PC-9 (cell line): ENCODE results near the gene ZDHHC6. TPM values are rescaled to one million over a fixed set of nuclear protein-coding genes. Genes with fewer than 3 reads are reported as not detected.
"Not testable (repeated sequence)": the region's sequence is repeated elsewhere in the genome, so short reads cannot be mapped to it uniquely, and the experiment has no call there.

Source experiments
- BruUV-seq: library from RNA; stranded (reverse); fragments of 400-500 nt; replicated peaks from 2 replicates; lab custom pipeline; 2021; lab: Mats Ljungman, UMichigan
- CTCF ChIA-PET: fragments of 300-600 bp; sonication (Branson Sonifier 250); formaldehyde crosslinking; loops from one replicate; lab custom pipeline; 2022; ENCODE audit warnings: antibody characterized with exemption; lab: Charles Lee
- POLR2A ChIA-PET: fragments of 300-600 bp; sonication (Branson Sonifier 250); formaldehyde crosslinking; loops from one replicate; lab custom pipeline; 2022; ENCODE audit warnings: antibody characterized with exemption; ENCODE audit not compliant: unreplicated experiment; lab: Charles Lee
- DNase-seq, 2 experiments: peaks; one replicate each; pipeline versions ENCODE4 v3.0.0 to v3.0.0-alpha.2; 2015 to 2022; ENCODE audit warnings: mixed read lengths in 1 of 2
- H2AFZ ChIP-seq: fragments of 200-600 bp; sonication (generic); 2 replicates; pipeline ENCODE4 v1.8.1; 2017; ENCODE audit warnings: antibody characterized with exemption
- H3F3A ChIP-seq: fragments of 200-600 bp; sonication (generic); 2 replicates; pipeline ENCODE4 v1.8.1; 2017; ENCODE audit warnings: antibody characterized with exemption, mild to moderate bottlenecking, low read depth; ENCODE audit not compliant: insufficient read depth
- H3K27ac ChIP-seq: fragments of 200-600 bp; sonication (generic); 2 replicates; pipeline ENCODE4 v1.6.1; 2016; ENCODE audit warnings: mixed run types
- H3K27me3 ChIP-seq: fragments of 200-600 bp; sonication (generic); 2 replicates; pipeline ENCODE4 v1.6.1; 2016; ENCODE audit warnings: low read depth, mixed run types; ENCODE audit not compliant: insufficient read depth
- H3K36me3 ChIP-seq: fragments of 200-600 bp; sonication (generic); 2 replicates; pipeline ENCODE4 v1.6.1; 2016; ENCODE audit warnings: low read depth, mixed run types
- H3K4me1 ChIP-seq: fragments of 200-600 bp; sonication (generic); replicated peaks from 2 replicates; pipeline ENCODE4 v1.6.1; 2016; ENCODE audit warnings: mixed run types; ENCODE audit not compliant: insufficient read depth
- H3K4me2 ChIP-seq: fragments of 200-600 bp; sonication (generic); 2 replicates; pipeline ENCODE4 v1.6.1; 2017; ENCODE audit warnings: mixed run types
- H3K4me3 ChIP-seq: fragments of 200-600 bp; sonication (generic); 2 replicates; pipeline ENCODE4 v1.6.1; 2016; ENCODE audit warnings: mixed run types
- H3K79me2 ChIP-seq: fragments of 200-600 bp; sonication (generic); 2 replicates; pipeline ENCODE4 v1.6.1; 2017; ENCODE audit warnings: low read depth, mixed run types
- H3K9me2 ChIP-seq: fragments of 200-600 bp; sonication (generic); 2 replicates; pipeline ENCODE4 v1.8.1; 2017; ENCODE audit warnings: mild to moderate bottlenecking; ENCODE audit not compliant: insufficient read depth
- H3K9me3 ChIP-seq: fragments of 200-600 bp; sonication (generic); 2 replicates; pipeline ENCODE4 v1.8.1; 2016; ENCODE audit warnings: low read depth; ENCODE audit not compliant: insufficient read depth
- H4K20me1 ChIP-seq: fragments of 200-600 bp; sonication (generic); 2 replicates; pipeline ENCODE4 v1.8.1; 2017; ENCODE audit not compliant: insufficient read depth
- EZH2 ChIP-seq: fragments of 200-600 bp; sonication (generic); IDR thresholded peaks from 2 replicates; pipeline ENCODE4 v1.8.0; 2017; ENCODE audit warnings: antibody characterized with exemption, low read depth
- intact Hi-C: fragments of 100-400 bp; cut with micrococcal nuclease; formaldehyde crosslinking; loops from one replicate; pipeline ENCODE4 v1.10.0; 2022; ENCODE audit not compliant: unreplicated experiment
- total RNA-seq: library from RNA; stranded (reverse); gene quantifications from 2 replicates; pipeline ENCODE4 v1.2.3, GENCODE V29; 2021
- TF ChIP-seq, protein P1 (sequence below): fragments of 200-600 bp; sonication (generic); conservative IDR thresholded peaks from 2 replicates; pipeline ENCODE4 v1.6.1; 2017; ENCODE audit warnings: mixed run types, antibody characterized with exemption, mild to moderate bottlenecking, moderate library complexity

The ZDHHC6 gene
- total RNA-seq, 1 experiment from 2014 or later, result 24.2 TPM

- Histone ChIP-seq H4K20me1 (peaks cover 3% of the 10 kb centered on the region; the same call in 1 of the 2 replicates), H3K27ac (no peak overlapping the region), H3K27me3 (no peaks in the 10 kb centered on the region), H3K4me2 (no peak overlapping the region), H3K4me3 (no peak overlapping the region), H3K36me3 (peaks cover 5% of the 10 kb centered on the region; the same call in 1 of the 2 replicates), H3K9me3 (no peaks in the 10 kb centered on the region), H2AFZ (no peak overlapping the region), H3K9me2 (no peaks in the 10 kb centered on the region), H3F3A (no peaks in the 10 kb centered on the region), H3K4me1 (no peaks in the 10 kb centered on the region), H3K79me2 (no peaks in the 10 kb centered on the region)
- TF ChIP-seq, protein P1, sequence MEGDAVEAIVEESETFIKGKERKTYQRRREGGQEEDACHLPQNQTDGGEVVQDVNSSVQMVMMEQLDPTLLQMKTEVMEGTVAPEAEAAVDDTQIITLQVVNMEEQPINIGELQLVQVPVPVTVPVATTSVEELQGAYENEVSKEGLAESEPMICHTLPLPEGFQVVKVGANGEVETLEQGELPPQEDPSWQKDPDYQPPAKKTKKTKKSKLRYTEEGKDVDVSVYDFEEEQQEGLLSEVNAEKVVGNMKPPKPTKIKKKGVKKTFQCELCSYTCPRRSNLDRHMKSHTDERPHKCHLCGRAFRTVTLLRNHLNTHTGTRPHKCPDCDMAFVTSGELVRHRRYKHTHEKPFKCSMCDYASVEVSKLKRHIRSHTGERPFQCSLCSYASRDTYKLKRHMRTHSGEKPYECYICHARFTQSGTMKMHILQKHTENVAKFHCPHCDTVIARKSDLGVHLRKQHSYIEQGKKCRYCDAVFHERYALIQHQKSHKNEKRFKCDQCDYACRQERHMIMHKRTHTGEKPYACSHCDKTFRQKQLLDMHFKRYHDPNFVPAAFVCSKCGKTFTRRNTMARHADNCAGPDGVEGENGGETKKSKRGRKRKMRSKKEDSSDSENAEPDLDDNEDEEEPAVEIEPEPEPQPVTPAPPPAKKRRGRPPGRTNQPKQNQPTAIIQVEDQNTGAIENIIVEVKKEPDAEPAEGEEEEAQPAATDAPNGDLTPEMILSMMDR, result no peak
- TF ChIP-seq EZH2, result no peak
- no TSS peak for BruUV-seq
- intact Hi-C loops, result no loop called here
- DNase-seq, result no peak
- ChIA-PET CTCF (interaction anchor here (0.6 kb wide), 1 partner anchor 351 kb away, joined by 4 read pairs; no protein-coding TSS in a partner anchor), POLR2A (no interaction called here)
Measured at GRCh38 chr10:112467541-112468075, 20.9 kb upstream of the ZDHHC6 start.

DNA sequence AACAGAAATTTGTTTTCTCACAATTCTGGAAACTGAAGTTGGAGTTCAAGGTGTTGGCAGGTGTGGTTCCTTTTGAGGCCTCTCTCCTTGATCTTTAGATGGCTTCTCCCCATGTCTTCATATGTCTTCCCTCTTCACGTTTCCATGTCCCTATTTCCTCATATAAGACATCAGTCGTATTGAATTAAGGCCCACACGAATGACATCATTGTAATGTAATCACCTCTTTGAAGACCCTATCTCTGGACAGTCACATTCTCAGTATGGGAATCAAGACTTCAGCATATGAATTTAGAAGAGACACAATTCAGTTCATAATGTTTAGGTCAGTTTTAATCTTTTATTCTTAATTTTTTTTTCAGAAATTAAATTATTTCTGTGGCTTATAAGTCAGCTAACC lies 20.1 kb upstream of the ZDHHC6 start:
- no peaks in the 10 kb centered on the region for H3K79me2 ChIP-seq
- peaks cover 3% of the 10 kb centered on the region; the same call in 1 of the 2 replicates for H4K20me1 ChIP-seq
- H3K36me3 ChIP-seq, result peaks cover 5% of the 10 kb centered on the region; the same call in 1 of the 2 replicates
- no TSS peak for BruUV-seq
- no peak overlapping the region for H3K27ac ChIP-seq
- CTCF ChIA-PET, result no interaction called here
- POLR2A ChIA-PET, result interaction anchor here (0.6 kb wide), 1 partner anchor 1794 kb away, joined by 9 read pairs; no protein-coding TSS in a partner anchor
- H2AFZ ChIP-seq, result no peak overlapping the region
- H3K4me3 ChIP-seq, result no peak overlapping the region
- intact Hi-C loops, result no loop called here
- no peak for TF ChIP-seq EZH2
- TF ChIP-seq, protein P1, result no peak
- H3K9me2 ChIP-seq, result no peaks in the 10 kb centered on the region
- no peak overlapping the region for H3K4me2 ChIP-seq
- no peaks in the 10 kb centered on the region for H3F3A ChIP-seq
- no peaks in the 10 kb centered on the region for H3K27me3 ChIP-seq
- H3K9me3 ChIP-seq, result no peaks in the 10 kb centered on the region
- no peaks in the 10 kb centered on the region for H3K4me1 ChIP-seq
- DNase-seq, result no peak

GRCh38 chr10:112465299-112465883 lies 18.7 kb upstream of the ZDHHC6 start:
- H3K9me3 ChIP-seq, result no peaks in the 10 kb centered on the region
- peaks cover 5% of the 10 kb centered on the region; the same call in 1 of the 2 replicates for H3K36me3 ChIP-seq
- no peak for DNase-seq
- no peak overlapping the region for H3K4me2 ChIP-seq
- intact Hi-C loops, result no loop called here
- H3K79me2 ChIP-seq, result no peaks in the 10 kb centered on the region
- no TSS peak for BruUV-seq
- ChIA-PET CTCF (no interaction called here), POLR2A (no interaction called here)
- H3K27me3 ChIP-seq, result no peaks in the 10 kb centered on the region
- H4K20me1 ChIP-seq, result no peaks in the 10 kb centered on the region
- no peaks in the 10 kb centered on the region for H3K9me2 ChIP-seq
- H3K4me3 ChIP-seq, result no peak overlapping the region
- H3F3A ChIP-seq, result no peaks in the 10 kb centered on the region
- no peaks in the 10 kb centered on the region for H3K4me1 ChIP-seq
- H2AFZ ChIP-seq, result no peak overlapping the region
- no peak overlapping the region for H3K27ac ChIP-seq
- no peak for TF ChIP-seq EZH2
- TF ChIP-seq, protein P1, result no peak

- H3K36me3 ChIP-seq, intact Hi-C loops, DNase-seq, H3F3A ChIP-seq, H3K4me2 ChIP-seq, H3K27me3 ChIP-seq, POLR2A ChIA-PET, H3K9me2 ChIP-seq, H2AFZ ChIP-seq, CTCF ChIA-PET, H4K20me1 ChIP-seq, BruUV-seq, H3K9me3 ChIP-seq, H3K27ac ChIP-seq, H3K79me2 ChIP-seq, H3K4me3 ChIP-seq, H3K4me1 ChIP-seq: not testable (repeated sequence)
Measured at GRCh38 chr10:112464074-112464473, 17.4 kb upstream of the ZDHHC6 start.
